Smooth muscle cell (in vitro differentiated cells): ENCODE measurements around the gene HNRNPA2B1. TPM values are rescaled to one million over a fixed set of nuclear protein-coding genes. Genes with fewer than 3 reads are reported as not detected.
A peak's percentile ranks its signal among the peaks of the same experiment; 100 is the strongest.
"Not testable (repeated sequence)": the region's sequence is repeated elsewhere in the genome, so short reads cannot be mapped to it uniquely, and the experiment has no call there.

Experiments used
- DNase-seq: peaks from one replicate; lab custom pipeline; 2025; ENCODE audit not compliant: unreplicated experiment; lab: John Stamatoyannopoulos, UW
- H2AFZ ChIP-seq: fragments of 200-600 bp; sonication (generic); 2 replicates; pipeline ENCODE4 v1.6.0; 2016; ENCODE audit warnings: antibody characterized with exemption, low read depth, mild to moderate bottlenecking
- H3F3A ChIP-seq: fragments of 200-600 bp; sonication (generic); 2 replicates; pipeline ENCODE4 v1.6.0; 2017; ENCODE audit warnings: antibody characterized with exemption, low read depth
- H3K27ac ChIP-seq: fragments of 200-600 bp; sonication (generic); 2 replicates; pipeline ENCODE4 v1.5.1; 2016; ENCODE audit warnings: low read depth, mild to moderate bottlenecking
- H3K27me3 ChIP-seq: fragments of 200-600 bp; sonication (generic); 2 replicates; pipeline ENCODE4 v1.6.1; 2016; ENCODE audit warnings: low read depth, mild to moderate bottlenecking
- H3K36me3 ChIP-seq: fragments of 200-600 bp; sonication (generic); 2 replicates; pipeline ENCODE4 v1.5.1; 2016; ENCODE audit warnings: low read depth
- H3K4me1 ChIP-seq: fragments of 200-600 bp; sonication (generic); 2 replicates; pipeline ENCODE4 v1.5.1; 2016; ENCODE audit warnings: low read depth
- H3K4me2 ChIP-seq: fragments of 200-600 bp; sonication (generic); 2 replicates; pipeline ENCODE4 v1.6.0; 2016; ENCODE audit warnings: mild to moderate bottlenecking
- H3K4me3 ChIP-seq: fragments of 200-600 bp; sonication (generic); 2 replicates; pipeline ENCODE4 v1.5.1; 2016; ENCODE audit warnings: mild to moderate bottlenecking
- H3K79me2 ChIP-seq: fragments of 200-600 bp; sonication (generic); 2 replicates; pipeline ENCODE4 v1.6.0; 2016; ENCODE audit warnings: low read depth, mild to moderate bottlenecking
- H3K9ac ChIP-seq: fragments of 200-600 bp; sonication (generic); 2 replicates; pipeline ENCODE4 v1.6.0; 2016; ENCODE audit warnings: low read depth
- H3K9me3 ChIP-seq: fragments of 200-600 bp; sonication (generic); replicated peaks from 2 replicates; pipeline ENCODE4 v1.5.1; 2016; ENCODE audit warnings: low read depth
- H4K20me1 ChIP-seq: fragments of 200-600 bp; sonication (generic); 2 replicates; pipeline ENCODE4 v1.6.0; 2016; ENCODE audit warnings: low read depth
- WGBS: methylation state at CpG from one replicate; pipeline ENCODE4 v1.1.7; 2016; ENCODE audit warnings: low lambda C conversion rate; 5-methylcytosine and 5-hydroxymethylcytosine counted together
- polyA plus RNA-seq: library from polyadenylated mRNA; unstranded; fragments of >200 nt; fragmentation: Nextera tagmentation; extraction: Ambion mirVana; gene quantifications from 2 replicates; pipeline ENCODE4 v1.2.1, GENCODE V29; 2016
- total RNA-seq: library from RNA; depleted of rRNA; stranded (reverse); fragments of >200 nt; gene quantifications from 2 replicates; pipeline ENCODE4 v1.2.3, GENCODE V29; 2014
- TF ChIP-seq, protein P1 (sequence below): fragments of 200-600 bp; sonication (generic); IDR thresholded peaks from 2 replicates; pipeline ENCODE4 v1.5.1; 2017; ENCODE audit warnings: borderline replicate concordance, mild to moderate bottlenecking, antibody characterized with exemption; ENCODE audit not compliant: insufficient read depth, poor library complexity, severe bottlenecking

HNRNPA2B1 gene
- total and polyA plus RNA-seq, 2 experiments from 2014 or later = 158 to 393 TPM

DNA sequence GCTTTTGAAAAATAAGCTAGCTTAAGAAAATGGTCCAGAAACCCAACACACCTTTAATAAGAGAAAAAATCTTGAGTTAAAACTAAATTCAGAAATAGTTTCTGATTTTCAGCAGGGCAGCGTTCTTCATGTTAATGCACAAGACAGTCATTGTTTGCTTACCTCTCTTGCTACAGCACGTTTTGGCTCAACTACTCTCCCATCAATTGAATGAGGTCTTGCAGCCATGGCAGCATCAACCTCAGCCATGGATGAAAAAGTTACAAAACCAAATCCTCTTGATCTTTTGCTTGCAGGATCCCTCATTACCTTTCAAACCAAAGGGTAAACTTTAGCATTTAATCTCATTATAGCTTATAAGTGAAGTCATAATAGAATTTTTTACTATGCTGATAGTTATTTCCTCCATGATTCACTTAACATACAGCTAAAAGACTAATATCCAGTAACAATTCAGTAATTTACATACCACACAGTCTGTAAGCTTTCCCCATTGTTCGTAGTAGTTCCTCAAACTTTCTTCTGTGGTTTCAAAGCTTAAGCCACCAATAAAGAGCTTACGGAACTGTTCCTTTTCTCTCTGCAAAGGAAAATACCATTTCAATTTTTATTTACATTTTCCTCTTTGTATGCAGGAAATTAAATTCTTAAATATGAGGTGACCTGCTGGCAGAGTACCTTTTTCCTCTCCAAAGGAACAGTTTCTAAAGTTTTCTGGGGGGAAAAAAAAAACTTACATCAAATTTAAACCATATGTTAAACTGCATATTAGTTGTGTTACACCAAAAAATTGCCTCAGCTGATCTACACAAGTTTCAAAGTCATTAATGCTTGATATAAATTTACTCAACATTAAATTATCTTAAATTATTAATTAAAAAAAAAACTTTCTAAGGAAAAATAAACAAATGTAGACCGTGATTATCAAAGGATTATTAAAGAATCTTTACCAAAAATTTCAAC lies 3.1 kb downstream of the HNRNPA2B1 start:
- Histone ChIP-seq H3K36me3 (peaks cover 35% of the 10 kb centered on the region), H3K27ac (peak overlapping the region; percentile 93), H3F3A (peaks cover 40% of the 10 kb centered on the region), H3K27me3 (no peaks in the 10 kb centered on the region), H2AFZ (no peak overlapping the region), H3K4me1 (peaks cover 40% of the 10 kb centered on the region), H3K79me2 (peaks cover 89% of the 10 kb centered on the region), H3K4me3 (peak overlapping the region; percentile 97), H3K9me3 (no peaks in the 10 kb centered on the region), H3K9ac (peak overlapping the region; percentile 96), H4K20me1 (peaks cover 84% of the 10 kb centered on the region), H3K4me2 (peak overlapping the region; percentile 96)
- 21% methylated on average over 5 of the region's 5 CpGs for WGBS
- DNase-seq = no peak
- TF ChIP-seq, protein P1, sequence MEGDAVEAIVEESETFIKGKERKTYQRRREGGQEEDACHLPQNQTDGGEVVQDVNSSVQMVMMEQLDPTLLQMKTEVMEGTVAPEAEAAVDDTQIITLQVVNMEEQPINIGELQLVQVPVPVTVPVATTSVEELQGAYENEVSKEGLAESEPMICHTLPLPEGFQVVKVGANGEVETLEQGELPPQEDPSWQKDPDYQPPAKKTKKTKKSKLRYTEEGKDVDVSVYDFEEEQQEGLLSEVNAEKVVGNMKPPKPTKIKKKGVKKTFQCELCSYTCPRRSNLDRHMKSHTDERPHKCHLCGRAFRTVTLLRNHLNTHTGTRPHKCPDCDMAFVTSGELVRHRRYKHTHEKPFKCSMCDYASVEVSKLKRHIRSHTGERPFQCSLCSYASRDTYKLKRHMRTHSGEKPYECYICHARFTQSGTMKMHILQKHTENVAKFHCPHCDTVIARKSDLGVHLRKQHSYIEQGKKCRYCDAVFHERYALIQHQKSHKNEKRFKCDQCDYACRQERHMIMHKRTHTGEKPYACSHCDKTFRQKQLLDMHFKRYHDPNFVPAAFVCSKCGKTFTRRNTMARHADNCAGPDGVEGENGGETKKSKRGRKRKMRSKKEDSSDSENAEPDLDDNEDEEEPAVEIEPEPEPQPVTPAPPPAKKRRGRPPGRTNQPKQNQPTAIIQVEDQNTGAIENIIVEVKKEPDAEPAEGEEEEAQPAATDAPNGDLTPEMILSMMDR = no peak

DNA sequence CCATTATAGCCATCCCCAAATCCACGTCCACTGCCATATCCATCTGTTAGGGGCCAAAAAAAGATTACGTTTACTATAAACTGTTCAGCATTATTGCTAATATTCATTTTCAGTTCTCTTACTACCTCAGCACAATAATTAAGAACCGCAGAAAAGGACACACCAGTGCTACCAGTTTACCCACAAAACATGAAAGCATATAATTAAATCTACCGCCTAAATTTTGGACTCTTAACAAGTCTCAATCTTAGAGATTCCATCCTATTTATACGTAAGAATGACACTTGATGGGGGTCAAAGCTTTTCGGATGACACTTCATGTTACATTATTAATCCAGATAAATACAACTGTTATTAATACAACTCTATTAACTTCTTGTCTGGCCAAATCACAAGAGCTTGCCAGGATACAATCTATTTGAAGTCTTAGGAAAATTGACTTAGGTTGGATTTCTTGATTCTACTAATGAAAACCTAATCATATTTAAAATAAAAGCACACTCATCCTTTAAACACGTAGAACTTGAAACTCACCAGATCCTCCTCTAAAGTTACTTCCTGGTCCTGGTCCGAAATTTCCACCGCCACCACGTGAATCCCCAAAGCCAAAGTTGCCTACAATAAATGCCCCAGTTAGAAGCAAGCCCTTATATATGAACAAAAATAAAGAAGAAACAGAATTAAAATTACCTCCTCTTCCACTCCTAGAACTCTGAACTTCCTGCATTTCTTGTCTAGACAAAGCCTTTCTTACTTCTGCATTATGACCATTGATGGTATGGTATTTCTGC lies 4.5 kb downstream of the HNRNPA2B1 start:
- Histone ChIP-seq H3K4me1 (peaks cover 45% of the 10 kb centered on the region), H3K9me3 (no peaks in the 10 kb centered on the region), H2AFZ (no peak overlapping the region), H3K4me3 (peak overlapping the region; percentile 97), H3F3A (peaks cover 52% of the 10 kb centered on the region), H3K36me3 (peaks cover 49% of the 10 kb centered on the region), H3K4me2 (peak overlapping the region; percentile 96), H4K20me1 (peaks cover 94% of the 10 kb centered on the region), H3K27me3 (no peaks in the 10 kb centered on the region), H3K27ac (peak overlapping the region; percentile 93), H3K79me2 (peaks cover 92% of the 10 kb centered on the region), H3K9ac (no peak overlapping the region)
- WGBS = 82% methylated on average over 10 of the region's 10 CpGs
- no peak for DNase-seq
- TF ChIP-seq, protein P1 = no peak

DNA sequence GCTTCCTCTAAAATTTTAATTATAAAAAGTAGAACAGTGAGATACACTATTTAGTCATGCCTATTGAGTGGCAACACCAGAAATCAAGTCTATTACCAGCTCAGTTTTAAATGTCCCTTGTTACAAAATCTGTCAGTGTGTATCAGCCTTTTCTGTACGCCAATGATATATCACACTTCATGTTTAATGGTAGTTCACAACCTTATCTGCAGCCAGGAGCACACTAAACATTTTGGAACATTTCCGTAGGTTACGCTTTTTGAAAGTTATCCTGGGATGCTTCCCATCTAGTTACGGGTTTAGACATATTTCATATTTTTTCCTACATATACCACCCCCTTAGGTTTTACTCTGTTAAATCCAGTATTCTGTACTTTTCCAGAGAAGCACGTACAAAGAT lies 5.4 kb downstream of the HNRNPA2B1 start:
- peaks cover 58% of the 10 kb centered on the region for H3K36me3 ChIP-seq
- peaks cover 100% of the 10 kb centered on the region for H4K20me1 ChIP-seq
- no peak overlapping the region for H3K4me3 ChIP-seq
- no peaks in the 10 kb centered on the region for H3K9me3 ChIP-seq
- DNase-seq = no peak
- WGBS = 93% methylated on average over 5 of the region's 5 CpGs
- peaks cover 60% of the 10 kb centered on the region for H3F3A ChIP-seq
- no peak overlapping the region for H3K9ac ChIP-seq
- no peaks in the 10 kb centered on the region for H3K27me3 ChIP-seq
- peak overlapping the region; percentile 23 for H3K4me2 ChIP-seq
- peaks cover 45% of the 10 kb centered on the region for H3K4me1 ChIP-seq
- H3K27ac ChIP-seq = peak overlapping the region; percentile 7
- H3K79me2 ChIP-seq = peaks cover 94% of the 10 kb centered on the region
- TF ChIP-seq, protein P1 = no peak
- H2AFZ ChIP-seq = no peak overlapping the region

DNA sequence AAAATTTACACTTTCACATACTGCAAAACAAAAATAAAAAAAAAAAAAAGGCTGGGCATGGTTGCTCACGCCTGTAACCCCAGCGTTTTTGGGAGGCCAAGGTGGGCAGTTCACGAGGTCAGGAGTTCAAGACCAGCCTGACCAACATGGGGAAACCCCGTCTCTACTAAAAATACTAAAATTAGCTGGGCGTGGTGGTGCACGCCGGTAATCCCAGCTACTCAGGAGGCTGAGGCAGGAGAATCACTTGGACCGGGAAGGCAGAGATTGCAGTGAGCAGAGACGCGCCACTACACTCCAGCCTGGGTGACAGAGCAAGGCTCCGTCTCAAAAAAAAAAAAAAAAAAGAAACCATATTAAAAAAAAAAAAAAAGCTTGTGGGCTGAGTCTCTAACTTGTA lies 5.8 kb downstream of the HNRNPA2B1 start:
- H3K9ac ChIP-seq, DNase-seq, H3K4me3 ChIP-seq, H3K9me3 ChIP-seq, H3K27ac ChIP-seq, H3K4me2 ChIP-seq, H3K27me3 ChIP-seq, H2AFZ ChIP-seq: not testable (repeated sequence)
- Histone ChIP-seq H4K20me1 (peaks cover 100% of the 10 kb centered on the region), H3K79me2 (peaks cover 90% of the 10 kb centered on the region), H3K4me1 (peaks cover 45% of the 10 kb centered on the region), H3F3A (peaks cover 62% of the 10 kb centered on the region), H3K36me3 (peaks cover 60% of the 10 kb centered on the region)
- WGBS = 81% methylated on average over 11 of the region's 11 CpGs
